NCI-H69 (cell line): ENCODE data around the gene MAGEC2.

Experiments used
- DNase-seq: peaks from one replicate; lab custom pipeline; 2025; lab: John Stamatoyannopoulos, UW

The MAGEC2 gene

GRCh38 chrX:142204522-142205433 is at the start of gene MAGEC2:
Gene MAGEC2 (minus strand): TSS chrX:142205290. CDS start chrX:142203987, 1,303 bp downstream.
- DNase-seq, result no peak

- no peak for DNase-seq
These were observed 46.6 kb upstream of the MAGEC2 start for GRCh38 chrX:142251680-142252079.

- no peak for DNase-seq
These were observed 46.1 kb upstream of the MAGEC2 start for GRCh38 chrX:142251202-142251601.

GRCh38 chrX:142250502-142250901 is 45.4 kb upstream of the MAGEC2 start:
- DNase-seq, result no peak

- no peak for DNase-seq
These were observed 44.6 kb upstream of the MAGEC2 start for GRCh38 chrX:142249721-142250120.

- no peak for DNase-seq
These were observed 39.5 kb upstream of the MAGEC2 start for GRCh38 chrX:142244568-142244967.

GRCh38 chrX:142238536-142238935 is 33.4 kb upstream of the MAGEC2 start:
- DNase-seq, result no peak

- DNase-seq, result no peak
These were observed 28.3 kb upstream of the MAGEC2 start for GRCh38 chrX:142233400-142233799.

GRCh38 chrX:142214081-142214480 is 9.0 kb upstream of the MAGEC2 start:
- DNase-seq, result no peak

- DNase-seq, result no peak
These were observed 4.0 kb downstream of the MAGEC2 start for GRCh38 chrX:142201113-142201512.

- DNase-seq, result no peak
These were observed 19.0 kb downstream of the MAGEC2 start for GRCh38 chrX:142186103-142186502.

GRCh38 chrX:142184756-142185602 is 20.1 kb downstream of the MAGEC2 start:
- no peak for DNase-seq

- no peak for DNase-seq
These were observed 48.5 kb downstream of the MAGEC2 start for GRCh38 chrX:142156567-142156966.
